Measurements from ENCODE around the gene EFCAB8.

The EFCAB8 gene

DNA sequence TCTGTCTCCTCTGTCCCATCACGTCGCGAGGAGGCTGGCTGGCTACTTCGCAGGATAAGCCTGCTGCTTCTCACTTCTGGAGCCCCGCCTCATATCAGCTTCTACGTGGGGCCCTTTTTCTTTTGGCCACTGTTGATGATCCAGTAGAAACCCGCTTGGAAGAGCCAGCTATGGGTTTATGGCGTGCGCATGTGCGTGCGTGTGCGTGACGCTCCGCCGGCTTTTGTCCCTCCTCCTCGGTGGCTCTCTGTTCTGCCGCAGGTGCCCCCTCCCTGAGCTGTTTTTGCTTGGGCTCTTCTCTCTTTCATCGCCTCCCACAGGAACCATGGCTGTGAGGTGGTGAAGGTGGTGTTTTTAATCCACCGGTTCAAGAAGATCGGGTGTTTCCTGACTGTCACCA lies 26.5 kb downstream of the EFCAB8 start:
- Histone ChIP-seq H3K27me3 (no peaks in the 10 kb centered on the region), H3K9me3 (no peaks in the 10 kb centered on the region), H3K4me1 (peaks cover 41% of the 10 kb centered on the region), H3K27ac (no peak overlapping the region), H3K36me3 (no peaks in the 10 kb centered on the region), H3K4me3 (no peak overlapping the region), H3K4me2 (peak overlapping the region; percentile 81), H3K9ac (no peak overlapping the region), H4K20me1 (no peaks in the 10 kb centered on the region)
- no peak for TF ChIP-seq Cebpa-rat (IDR thresholded peaks at IDR 0.05)

- Histone ChIP-seq H3K9ac (peak overlapping the region; percentile 54; the same call in 1 of the 2 replicates), H3K27ac (peak overlapping the region; percentile 62; the same call in 1 of the 2 replicates), H3K36me3 (no peaks in the 10 kb centered on the region), H3K4me3 (no peak overlapping the region), H3K27me3 (no peaks in the 10 kb centered on the region), H3K4me1 (peaks cover 44% of the 10 kb centered on the region), H4K20me1 (no peaks in the 10 kb centered on the region), H3K4me2 (peak overlapping the region; percentile 81), H3K9me3 (no peaks in the 10 kb centered on the region)
- TF ChIP-seq Cebpa-rat (IDR thresholded peaks at IDR 0.05), result no peak
Measured at GRCh38 chr20:32885952-32886351, 27.2 kb downstream of the EFCAB8 start.

DNA sequence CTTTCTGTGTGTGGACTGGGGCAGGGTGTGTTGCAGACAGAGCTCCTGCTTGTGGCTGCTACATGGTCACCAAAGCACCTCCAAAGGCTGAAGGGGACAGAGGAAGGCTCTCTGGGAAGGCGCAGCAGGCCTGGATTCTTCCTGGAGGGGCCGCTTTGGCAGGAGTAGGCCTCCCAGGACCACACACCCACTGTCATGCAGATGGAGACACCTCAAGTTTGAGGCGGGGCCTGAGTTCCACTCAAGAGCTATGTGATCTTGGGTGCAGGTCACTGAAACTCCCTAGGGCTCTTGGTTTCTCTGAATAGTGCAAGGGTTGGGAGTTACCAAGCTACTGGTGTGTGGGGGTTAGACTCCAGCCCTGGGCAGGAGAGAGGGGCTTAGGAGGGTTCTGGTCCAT lies 27.9 kb downstream of the EFCAB8 start:
- Histone ChIP-seq H3K9me3 (no peaks in the 10 kb centered on the region), H3K27ac (peak overlapping the region; percentile 62), H3K4me2 (peak overlapping the region; percentile 81), H3K4me1 (peaks cover 51% of the 10 kb centered on the region), H3K27me3 (no peaks in the 10 kb centered on the region), H3K4me3 (0 out of 2 replicates have a peak overlapping the region, but pooled peaks have one; percentile 7), H3K36me3 (no peaks in the 10 kb centered on the region), H4K20me1 (no peaks in the 10 kb centered on the region), H3K9ac (peak overlapping the region; percentile 54; the same call in 1 of the 2 replicates)
- TF ChIP-seq Cebpa-rat (IDR thresholded peaks at IDR 0.05), result no peak

- Histone ChIP-seq H3K27me3 (no peaks in the 10 kb centered on the region), H3K4me2 (peak overlapping the region; percentile 81), H3K9ac (peak overlapping the region; percentile 54; the same call in 1 of the 2 replicates), H3K9me3 (no peaks in the 10 kb centered on the region), H3K4me1 (peaks cover 59% of the 10 kb centered on the region), H3K4me3 (no peak overlapping the region), H3K36me3 (no peaks in the 10 kb centered on the region), H4K20me1 (no peaks in the 10 kb centered on the region), H3K27ac (peak overlapping the region; percentile 62)
- no peak for TF ChIP-seq Cebpa-rat (IDR thresholded peaks at IDR 0.05)
Measured at GRCh38 chr20:32887492-32887891, 28.8 kb downstream of the EFCAB8 start.

GRCh38 chr20:32888636-32889035 lies 29.9 kb downstream of the EFCAB8 start:
- no peaks in the 10 kb centered on the region for H3K9me3 ChIP-seq
- H3K9ac ChIP-seq, result no peak overlapping the region
- H3K4me3 ChIP-seq, result no peak overlapping the region
- H3K27ac ChIP-seq, result no peak overlapping the region
- TF ChIP-seq Cebpa-rat (IDR thresholded peaks at IDR 0.05), result no peak
- H3K36me3 ChIP-seq, result no peaks in the 10 kb centered on the region
- no peaks in the 10 kb centered on the region for H4K20me1 ChIP-seq
- no peak overlapping the region for H3K4me2 ChIP-seq
- no peaks in the 10 kb centered on the region for H3K27me3 ChIP-seq
- peaks cover 70% of the 10 kb centered on the region for H3K4me1 ChIP-seq

DNA sequence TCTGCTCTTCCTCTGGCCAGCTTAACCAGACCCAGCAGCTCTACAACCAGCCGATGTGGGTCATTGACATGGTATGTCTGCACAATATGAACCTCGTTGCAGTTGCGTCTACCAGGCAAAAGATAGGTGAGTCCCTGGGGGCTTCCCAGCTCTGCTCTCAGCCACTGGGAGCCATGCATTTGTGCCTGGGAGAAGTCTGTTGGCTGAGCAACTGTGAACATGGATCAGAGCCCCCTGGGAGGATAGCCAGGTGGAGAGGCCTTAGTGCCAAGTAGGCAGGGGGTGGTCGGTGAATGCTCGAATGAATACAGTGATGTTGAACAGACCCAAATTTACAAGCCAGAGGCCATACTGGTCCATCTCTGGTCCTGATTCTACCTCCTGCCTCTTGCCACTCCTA lies 30.6 kb downstream of the EFCAB8 start:
- no peaks in the 10 kb centered on the region for H3K27me3 ChIP-seq
- no peak overlapping the region for H3K27ac ChIP-seq
- H3K4me1 ChIP-seq, result peaks cover 77% of the 10 kb centered on the region

GRCh38 chr20:32891491-32891890 lies 32.8 kb downstream of the EFCAB8 start:
- Histone ChIP-seq H3K27ac (no peak overlapping the region), H3K4me3 (no peak overlapping the region), H3K27me3 (no peaks in the 10 kb centered on the region), H3K9me3 (no peaks in the 10 kb centered on the region), H3K36me3 (no peaks in the 10 kb centered on the region), H3K9ac (no peak overlapping the region), H4K20me1 (no peaks in the 10 kb centered on the region), H3K4me1 (peaks cover 78% of the 10 kb centered on the region), H3K4me2 (no peak overlapping the region; the same call in 1 of the 2 replicates)
- TF ChIP-seq Cebpa-rat (IDR thresholded peaks at IDR 0.05), result no peak

More for the DNA sequence above, 30.6 kb downstream of the EFCAB8 start:
- Histone ChIP-seq H3K9me3 (no peaks in the 10 kb centered on the region), H3K36me3 (no peaks in the 10 kb centered on the region), H3K9ac (no peak overlapping the region), H3K4me3 (no peak overlapping the region), H3K4me2 (no peak overlapping the region), H4K20me1 (no peaks in the 10 kb centered on the region)
- TF ChIP-seq Cebpa-rat (IDR thresholded peaks at IDR 0.05), result no peak

DNA sequence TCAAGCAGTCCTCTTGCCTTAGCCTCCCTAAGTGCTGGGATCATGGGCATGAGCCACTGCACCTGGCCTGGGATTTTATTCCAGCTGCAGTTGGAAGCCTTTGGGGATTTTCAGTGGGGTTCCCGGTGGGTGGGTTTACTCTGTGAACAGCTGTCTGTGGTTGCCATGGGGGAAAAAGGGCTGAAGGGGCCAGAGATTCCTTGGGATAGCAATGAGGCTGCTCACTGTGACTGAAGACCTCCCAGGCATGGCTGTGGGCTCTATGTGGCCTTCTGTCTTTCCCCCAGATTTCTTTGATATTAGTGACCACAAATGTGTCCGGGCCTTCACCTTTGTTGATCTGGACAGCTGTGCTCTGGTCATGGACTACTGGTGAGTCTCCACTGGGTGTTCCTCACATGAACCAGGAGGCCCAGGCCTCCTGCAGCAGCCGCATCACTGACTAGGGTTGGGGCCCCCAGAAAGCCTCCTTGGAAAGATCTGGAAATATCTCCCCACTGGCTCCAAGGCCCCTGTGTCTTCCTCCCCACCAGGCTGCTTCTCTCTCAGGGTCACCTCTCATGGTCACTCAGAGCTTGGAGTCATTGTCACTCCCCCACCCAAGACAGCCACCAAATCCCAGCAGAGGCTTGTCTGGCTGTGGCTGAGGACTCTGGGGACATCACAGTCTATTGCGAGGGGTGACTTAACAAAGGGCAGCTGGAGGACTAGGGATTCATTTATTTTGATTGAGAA lies 33.4 kb downstream of the EFCAB8 start:
- TF ChIP-seq Cebpa-rat (IDR thresholded peaks at IDR 0.05), result no peak
- no peaks in the 10 kb centered on the region for H3K36me3 ChIP-seq
- H3K9me3 ChIP-seq, result no peaks in the 10 kb centered on the region
- H3K4me1 ChIP-seq, result peaks cover 72% of the 10 kb centered on the region
- H3K4me3 ChIP-seq, result no peak overlapping the region
- H3K4me2 ChIP-seq, result peak overlapping the region; percentile 77
- no peaks in the 10 kb centered on the region for H3K27me3 ChIP-seq
- H3K27ac ChIP-seq, result no peak overlapping the region; the same call in 1 of the 2 replicates
- H4K20me1 ChIP-seq, result no peaks in the 10 kb centered on the region
- no peak overlapping the region for H3K9ac ChIP-seq

DNA sequence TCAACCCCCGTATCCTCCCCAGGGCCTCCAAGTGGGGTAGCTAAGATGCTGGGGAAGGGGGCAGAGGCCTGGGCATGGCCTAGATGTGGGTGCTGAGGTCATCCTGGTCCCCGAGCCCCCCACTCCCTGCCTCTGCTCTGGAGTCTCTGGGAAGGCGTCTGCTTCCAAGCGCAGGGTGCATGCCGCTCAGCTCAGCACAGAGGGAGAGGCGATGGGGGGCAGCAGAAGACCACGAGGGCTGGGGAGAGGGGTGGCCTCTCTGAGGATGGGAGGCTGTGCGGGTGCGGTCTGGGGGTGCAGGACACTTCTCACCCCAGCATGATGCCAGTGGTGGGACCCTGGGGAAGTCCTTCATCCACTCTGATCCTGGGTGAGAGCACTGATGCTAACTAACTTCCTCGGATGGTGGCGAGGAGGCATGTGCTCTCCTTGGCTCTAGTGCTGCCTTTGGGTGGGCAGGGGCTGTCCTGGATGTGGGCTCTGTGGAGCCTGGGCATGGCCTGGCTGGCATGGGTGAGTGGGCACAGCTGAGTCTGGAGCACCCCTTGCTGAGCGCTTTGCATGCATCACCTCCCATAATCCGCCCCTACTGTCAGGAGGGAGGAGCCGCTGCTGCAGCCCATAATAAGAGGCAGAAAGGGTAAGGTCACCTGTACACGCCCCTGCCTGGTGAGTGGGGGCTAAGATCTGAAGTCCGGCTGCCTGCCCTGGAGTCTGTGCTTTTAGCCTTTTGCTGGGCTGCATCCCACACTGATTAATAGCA lies 34.7 kb downstream of the EFCAB8 start:
- Histone ChIP-seq H3K4me2 (peak overlapping the region; percentile 77), H3K4me3 (no peak overlapping the region), H3K4me1 (peaks cover 69% of the 10 kb centered on the region), H3K9me3 (no peaks in the 10 kb centered on the region), H3K27ac (no peak overlapping the region), H3K9ac (no peak overlapping the region), H3K27me3 (no peaks in the 10 kb centered on the region), H4K20me1 (no peaks in the 10 kb centered on the region), H3K36me3 (no peaks in the 10 kb centered on the region)
- no peak for TF ChIP-seq Cebpa-rat (IDR thresholded peaks at IDR 0.05)

DNA sequence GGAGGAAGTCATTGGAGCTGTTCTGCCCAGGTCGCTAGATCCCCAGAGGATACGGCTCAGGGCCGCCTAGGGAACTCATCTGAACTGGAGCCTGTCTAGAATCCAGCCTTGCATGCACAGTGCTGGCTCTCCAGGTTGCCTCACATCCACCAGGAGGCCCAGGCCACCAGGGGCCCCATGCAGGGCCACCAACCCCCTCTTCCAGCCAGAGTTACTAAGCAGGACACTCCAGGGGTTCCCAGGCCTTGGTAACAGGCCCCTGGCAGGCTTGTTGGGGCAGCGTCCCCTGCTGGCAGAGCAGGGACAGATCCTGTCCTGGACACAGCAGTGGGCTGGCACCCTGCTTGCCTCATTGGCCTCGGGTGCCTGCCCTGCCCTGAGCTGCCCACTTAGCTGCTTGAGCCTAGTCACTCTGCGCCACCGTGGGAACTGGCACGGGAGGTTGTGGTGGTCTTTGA lies 35.3 kb downstream of the EFCAB8 start:
- no peak overlapping the region for H3K27ac ChIP-seq
- H3K27me3 ChIP-seq, result no peaks in the 10 kb centered on the region
- H3K9me3 ChIP-seq, result no peaks in the 10 kb centered on the region
- no peaks in the 10 kb centered on the region for H3K36me3 ChIP-seq
- H3K4me3 ChIP-seq, result no peak overlapping the region
- H3K4me1 ChIP-seq, result peaks cover 73% of the 10 kb centered on the region
- H3K4me2 ChIP-seq, result peak overlapping the region; percentile 77
- H3K9ac ChIP-seq, result peak overlapping the region; percentile 5; the same call in 1 of the 2 replicates
- TF ChIP-seq Cebpa-rat (IDR thresholded peaks at IDR 0.05), result no peak
- H4K20me1 ChIP-seq, result no peaks in the 10 kb centered on the region

Measured in BLaER1 (cell line).